AG09309 (cell line): ENCODE data around the gene TTBK1.
A peak's percentile ranks its signal among the peaks of the same experiment; 100 is the strongest.

Experiments
- DNase-seq: peaks from one replicate; pipeline ENCODE4 v3.0.0-alpha.2; 2010; ENCODE audit warnings: low read depth
- H3K4me3 ChIP-seq: 2 replicates; pipeline ENCODE4 v1.5.1; 2011; ENCODE audit warnings: mild to moderate bottlenecking, low read depth, low read length, moderate library complexity; ENCODE audit not compliant: control insufficient read depth
- CTCF ChIP-seq: IDR thresholded peaks from 2 replicates; pipeline ENCODE4 v1.5.1; 2011; ENCODE audit warnings: mild to moderate bottlenecking, low read depth, low read length, inconsistent platforms; ENCODE audit not compliant: insufficient read depth, control insufficient read depth; ENCODE audit errors: missing control alignments

The TTBK1 gene

GRCh38 chr6:43274916-43275597 is 31.8 kb downstream of the TTBK1 start:
- no peak for DNase-seq
- TF ChIP-seq CTCF = no peak
- peak overlapping the region; percentile 29 for H3K4me3 ChIP-seq

- no peak overlapping the region for H3K4me3 ChIP-seq
- no peak for TF ChIP-seq CTCF
- no peak for DNase-seq
Observed at GRCh38 chr6:43275801-43276576, 32.7 kb downstream of the TTBK1 start.

- H3K4me3 ChIP-seq = no peak overlapping the region
- DNase-seq = no peak
- no peak for TF ChIP-seq CTCF
Observed at GRCh38 chr6:43276577-43277305, 33.5 kb downstream of the TTBK1 start.

GRCh38 chr6:43277306-43277642 is 34.0 kb downstream of the TTBK1 start:
- no peak overlapping the region for H3K4me3 ChIP-seq
- DNase-seq = no peak
- no peak for TF ChIP-seq CTCF

- H3K4me3 ChIP-seq = no peak overlapping the region
- DNase-seq = no peak
- no peak for TF ChIP-seq CTCF
Observed at GRCh38 chr6:43277643-43278523, 34.6 kb downstream of the TTBK1 start.

- TF ChIP-seq CTCF = no peak
- peak; percentile 14 for DNase-seq
- no peak overlapping the region for H3K4me3 ChIP-seq
Observed at GRCh38 chr6:43278524-43279078, 35.3 kb downstream of the TTBK1 start.
